HG02938 (cell line): ENCODE measurements around the gene TREM1.
A peak's percentile ranks its signal among the peaks of the same experiment; 100 is the strongest.

ENCODE experiments used
- ATAC-seq: cut with Tn5 transposase; IDR thresholded peaks from one replicate; pipeline ENCODE4 v1.9.1; 2021; ENCODE audit warnings: mild to moderate bottlenecking, moderate library complexity; ENCODE audit not compliant: unreplicated experiment

The TREM1 gene

DNA sequence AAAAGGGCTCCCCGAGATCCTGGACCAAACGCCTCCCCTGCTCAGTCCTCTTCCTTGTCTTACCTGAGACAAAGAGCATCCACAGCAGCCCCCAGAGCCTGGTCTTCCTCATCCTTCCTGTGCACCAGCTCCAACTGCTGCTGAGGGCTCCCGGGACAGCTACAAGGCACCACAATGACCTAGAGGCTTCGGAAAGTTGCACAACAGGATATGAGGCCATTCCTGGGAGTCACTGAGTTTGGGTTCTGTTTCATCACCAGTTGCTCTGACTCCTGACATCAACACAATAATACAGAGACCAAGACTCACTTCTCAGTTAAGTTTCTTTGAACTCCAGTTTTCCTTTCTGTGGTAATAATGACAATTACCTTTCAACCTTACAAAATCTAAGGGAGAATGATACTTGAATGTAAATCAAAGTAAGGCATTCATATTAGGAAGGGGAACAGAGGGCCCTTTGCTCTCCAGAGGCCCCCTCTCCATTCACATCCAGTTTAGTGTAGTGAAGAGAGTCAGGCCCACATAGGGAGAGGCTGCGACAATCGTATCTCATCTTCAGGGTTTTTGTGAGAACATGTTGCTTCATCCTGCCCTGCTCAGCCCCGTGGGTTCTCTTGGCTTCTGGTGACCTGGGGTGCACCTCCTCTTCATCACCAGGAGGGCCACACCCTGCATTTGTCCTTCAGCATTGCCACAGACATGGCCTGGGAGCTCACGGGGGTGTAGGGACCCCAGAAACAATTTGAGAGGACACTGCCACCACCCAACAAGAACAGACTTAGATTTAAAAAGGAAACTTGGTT is at the start of gene TREM1:
TREM1 (minus strand) TSS at position 139 of the 803 bp plus-strand sequence; CDS start at position 112, 27 bp downstream.
- no peak for ATAC-seq

- ATAC-seq: no peak
Measured at GRCh38 chr6:41335943-41336342, 49.5 kb upstream of the TREM1 start.

DNA sequence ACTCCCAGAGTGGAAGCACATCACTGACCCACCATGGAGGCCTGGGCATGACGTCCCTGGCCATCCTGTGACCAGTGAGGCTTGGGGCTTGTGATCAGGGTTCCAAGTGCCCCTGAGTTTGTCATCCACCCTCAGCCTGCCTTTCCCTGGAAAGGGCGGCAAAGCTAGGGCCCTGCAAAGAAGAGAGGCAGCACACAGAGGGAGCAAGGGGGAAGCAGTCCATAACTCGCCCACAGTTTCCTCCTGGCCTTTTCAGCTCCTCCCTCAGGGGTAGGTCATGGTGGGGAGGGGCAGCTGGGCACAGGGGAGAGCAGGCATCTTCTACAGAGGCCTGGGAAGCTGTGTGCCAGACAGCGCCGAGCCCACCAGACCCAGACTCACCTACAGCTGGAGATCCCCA is 48.8 kb upstream of the TREM1 start, which contains the start of gene NCR2:
NCR2 (plus strand) TSS at position 313 of the 400 bp plus-strand sequence. CDS start 269 bp downstream, outside the sequence.
- no peak for ATAC-seq

GRCh38 chr6:41334482-41335040 is 48.1 kb upstream of the TREM1 start:
- no peak for ATAC-seq

DNA sequence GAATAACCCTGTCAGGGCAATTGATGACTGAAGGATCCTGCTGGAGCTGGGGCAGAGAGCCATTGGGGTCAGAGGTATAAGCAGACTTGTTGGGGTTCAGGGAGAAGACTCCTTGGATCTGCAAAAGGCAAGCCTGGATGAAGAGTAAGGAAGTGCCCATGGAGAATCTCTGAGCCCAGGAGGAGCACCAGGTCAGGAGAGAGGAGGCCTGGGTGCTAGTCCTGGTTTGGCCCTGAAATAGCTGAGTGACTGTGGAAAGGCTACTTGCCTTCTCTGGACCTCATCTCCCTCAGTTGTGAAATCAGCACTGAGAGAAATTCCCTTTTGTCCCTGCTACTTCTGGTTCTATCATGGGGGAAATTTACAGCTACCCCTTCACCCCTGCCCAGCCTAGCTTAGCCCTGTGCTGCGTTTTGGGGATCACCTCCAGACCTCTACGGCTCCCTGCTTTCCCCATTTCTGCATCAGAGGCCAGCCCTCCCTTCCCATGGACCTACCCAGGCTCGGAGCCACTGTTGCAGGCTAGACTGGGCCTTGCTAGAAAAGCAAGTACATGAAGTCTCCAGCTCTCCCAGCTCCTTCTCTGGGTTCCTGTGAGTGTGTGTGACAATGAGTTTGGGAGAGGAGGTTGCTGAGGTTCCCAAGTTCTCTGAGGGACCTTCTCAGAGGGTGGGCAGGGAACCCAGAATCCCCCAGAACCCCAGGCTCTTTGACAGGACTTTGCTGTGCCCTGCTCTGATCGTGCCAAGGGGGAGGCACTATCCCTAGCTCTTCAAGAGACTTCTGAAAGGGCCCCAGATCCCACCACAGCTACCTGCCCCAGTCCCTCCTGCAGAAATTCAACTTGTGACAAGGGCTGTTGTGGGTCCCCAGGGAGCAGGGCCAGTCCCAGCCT is 46.6 kb upstream of the TREM1 start:
- ATAC-seq: no peak

DNA sequence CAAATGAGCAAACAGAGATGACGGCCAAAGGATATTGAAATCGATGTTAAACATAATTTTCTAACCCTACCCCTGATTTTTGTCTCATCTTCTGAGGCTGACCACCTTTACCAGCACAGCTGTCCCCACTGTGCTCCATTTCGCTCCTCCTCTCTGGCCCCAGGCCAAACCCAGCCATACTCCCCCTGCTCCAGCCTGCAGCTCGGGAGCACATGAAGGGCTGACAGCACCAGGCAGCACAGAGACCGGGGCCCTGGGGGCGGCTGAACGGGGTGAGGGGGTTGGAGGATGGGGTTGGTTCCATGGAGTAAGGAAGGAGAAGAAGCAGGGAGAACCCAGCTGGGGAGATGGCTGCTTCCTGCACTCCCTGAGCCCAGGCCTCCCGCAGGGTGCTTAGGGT is 45.8 kb upstream of the TREM1 start:
- ATAC-seq: no peak

GRCh38 chr6:41331401-41332150 is 45.1 kb upstream of the TREM1 start:
- ATAC-seq: no peak

GRCh38 chr6:41327177-41327576 is 40.7 kb upstream of the TREM1 start:
- no peak for ATAC-seq

GRCh38 chr6:41326092-41326491 is 39.6 kb upstream of the TREM1 start:
- ATAC-seq: no peak

DNA sequence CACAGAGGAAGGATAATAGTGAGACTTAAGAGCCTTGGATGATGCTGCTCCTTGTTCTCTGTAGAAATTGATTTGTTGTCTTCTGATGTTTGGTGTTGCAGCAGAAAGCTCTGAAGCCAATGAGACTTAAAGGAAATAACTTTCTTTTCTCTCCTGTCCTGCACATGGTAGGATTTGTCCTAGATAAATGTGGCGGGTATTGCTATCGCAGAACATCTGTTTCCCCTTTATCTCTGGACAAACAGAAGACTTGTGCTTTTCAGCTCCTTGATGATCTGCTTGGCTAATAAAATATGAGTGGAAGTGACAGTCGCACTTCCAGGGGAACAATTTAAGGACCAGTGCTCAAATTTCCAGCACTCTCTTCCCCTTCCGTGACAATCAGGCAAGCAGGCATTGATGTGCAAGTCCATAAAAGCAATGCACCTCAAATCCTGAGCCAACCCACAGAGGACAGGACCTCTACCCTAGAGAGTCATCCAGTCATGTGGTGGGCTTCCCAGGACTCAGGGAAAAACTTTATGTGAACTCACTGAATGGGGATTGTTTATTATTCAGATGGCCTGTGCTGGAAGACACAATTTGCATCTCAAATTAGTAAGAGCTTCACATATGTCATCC is 39.1 kb upstream of the TREM1 start:
- ATAC-seq: no peak

DNA sequence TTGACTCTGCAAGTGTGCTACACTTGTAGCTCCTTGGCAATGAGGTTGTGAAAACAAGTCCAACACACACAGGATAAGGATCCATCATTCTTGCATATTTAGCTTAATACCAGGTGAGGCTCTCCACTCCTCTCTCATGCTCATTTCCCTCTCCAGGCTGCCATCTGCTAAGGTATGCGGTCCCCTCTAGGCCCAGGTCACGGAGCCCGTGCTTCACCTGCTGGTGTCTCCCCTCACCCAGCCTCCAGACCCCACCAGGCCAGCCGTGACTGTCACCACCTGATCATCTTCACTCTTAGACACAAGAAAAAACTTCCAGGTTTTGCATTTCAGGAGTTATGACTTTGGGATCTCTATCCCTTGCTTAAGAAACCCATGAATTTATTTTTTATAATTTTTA is 34.7 kb upstream of the TREM1 start:
- ATAC-seq: no peak

DNA sequence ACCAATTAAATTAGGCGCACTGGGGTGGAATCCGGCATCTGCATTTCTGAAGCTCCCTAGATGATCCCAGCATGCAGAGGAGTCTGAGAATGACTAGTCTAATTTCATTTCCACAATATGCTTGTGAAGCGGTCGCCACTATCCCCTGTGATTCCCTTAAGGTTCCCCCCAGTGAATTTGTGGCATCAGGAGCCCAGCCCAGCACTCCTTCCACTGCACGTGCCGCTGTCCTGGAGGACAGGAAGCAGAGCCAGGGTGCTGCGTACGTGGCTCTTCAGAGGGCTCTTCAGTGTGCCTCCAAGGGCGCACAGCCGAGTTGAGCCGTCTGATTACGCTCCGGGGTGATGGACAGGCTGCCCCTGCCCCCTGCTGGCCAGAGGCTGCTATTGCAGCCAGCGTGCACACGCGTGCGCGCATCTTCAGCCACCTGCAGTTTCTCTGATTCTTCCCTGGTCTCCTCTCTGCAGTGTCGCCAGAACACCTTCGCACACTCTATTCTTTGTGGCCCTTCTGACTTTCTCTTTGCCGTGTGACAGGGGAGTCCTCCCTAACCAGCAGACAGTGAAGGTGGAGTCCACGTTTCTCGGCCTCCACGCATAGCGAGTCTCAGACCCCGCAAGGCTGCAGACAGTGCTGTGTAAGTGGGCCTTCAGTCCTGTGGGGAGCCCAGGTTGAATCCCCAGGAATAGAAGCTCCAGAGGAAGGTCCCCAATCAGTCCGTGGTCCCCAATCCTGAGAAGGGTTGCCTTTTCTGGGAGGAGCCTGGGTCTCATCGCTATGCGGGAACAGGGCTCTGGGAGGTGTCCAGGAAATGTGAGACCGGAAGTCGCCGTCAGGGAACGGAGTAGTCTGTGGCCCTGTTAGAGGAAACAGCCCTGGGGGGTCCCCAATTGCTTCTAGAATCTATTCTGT is 32.4 kb upstream of the TREM1 start:
- ATAC-seq: peak; percentile 75

GRCh38 chr6:41318261-41318653 is 31.8 kb upstream of the TREM1 start:
- ATAC-seq: no peak

- no peak for ATAC-seq
Measured at GRCh38 chr6:41315943-41316620, 29.6 kb upstream of the TREM1 start.

- no peak for ATAC-seq
Measured at GRCh38 chr6:41315203-41315602, 28.7 kb upstream of the TREM1 start.

- ATAC-seq: no peak
Measured at GRCh38 chr6:41306187-41306854, 19.8 kb upstream of the TREM1 start.

- ATAC-seq: no peak
Measured at GRCh38 chr6:41302638-41303037, 16.2 kb upstream of the TREM1 start.
